Astrocyte of the spinal cord (primary cell): ENCODE results near the gene MEAF6.

Source experiments
- DNase-seq: peaks from one replicate; pipeline ENCODE4 v3.0.0; 2011; ENCODE audit warnings: low read depth, low spot score
- H3K4me3 ChIP-seq: 2 replicates; pipeline ENCODE4 v1.5.1; 2011; ENCODE audit warnings: low read depth, mild to moderate bottlenecking, low read length, moderate library complexity
- CTCF ChIP-seq: IDR thresholded peaks from 2 replicates; pipeline ENCODE4 v1.5.1; 2012; ENCODE audit warnings: low read depth, mild to moderate bottlenecking, low read length, inconsistent platforms
- in situ Hi-C: cut with HindIII; loops from 2 replicates; pipeline ENCODE4 v1.10.0; 2017; ENCODE audit warnings: low sequenced_read_pairs

The MEAF6 gene

GRCh38 chr1:37476087-37476452 is 38.5 kb downstream of the MEAF6 start:
- TF ChIP-seq CTCF = no peak
- no peak for DNase-seq
- in situ Hi-C loops = no loop called here
- H3K4me3 ChIP-seq = peak overlapping the region; percentile 77

- in situ Hi-C loops = no loop called here
- DNase-seq = no peak
- H3K4me3 ChIP-seq = peak overlapping the region; percentile 77
- no peak for TF ChIP-seq CTCF
Observed at GRCh38 chr1:37475380-37476086, 39.0 kb downstream of the MEAF6 start.

GRCh38 chr1:37474697-37475379 is 39.7 kb downstream of the MEAF6 start:
- in situ Hi-C loops = no loop called here
- peak; percentile 24 for DNase-seq

GRCh38 chr1:37474046-37474696 is 40.4 kb downstream of the MEAF6 start, which contains the start of gene ZC3H12A:
ZC3H12A (plus strand) TSS chr1:37474580; CDS start chr1:37475497, 917 bp downstream.
- in situ Hi-C loops = no loop called here
- no peak for TF ChIP-seq CTCF
- H3K4me3 ChIP-seq = peak within 1 kb of the TSS; percentile 77
- DNase-seq = peak; percentile 87

More at GRCh38 chr1:37474697-37475379, 39.7 kb downstream of the MEAF6 start:
- H3K4me3 ChIP-seq = peak overlapping the region; percentile 77
- TF ChIP-seq CTCF = no peak

GRCh38 chr1:37473431-37474045 is 41.0 kb downstream of the MEAF6 start:
- in situ Hi-C loops = no loop called here
- DNase-seq = peak; percentile 39
- no peak for TF ChIP-seq CTCF
- peak overlapping the region; percentile 77 for H3K4me3 ChIP-seq

GRCh38 chr1:37472994-37473393 is 41.6 kb downstream of the MEAF6 start:
- DNase-seq = no peak
- in situ Hi-C loops = no loop called here
- no peak for TF ChIP-seq CTCF
- peak overlapping the region; percentile 77 for H3K4me3 ChIP-seq
